Measurements from ENCODE around the gene ADAMTSL5. TPM values are rescaled to one million over a fixed set of nuclear protein-coding genes. Genes with fewer than 3 reads are reported as not detected.
"Not testable (repeated sequence)": the region's sequence is repeated elsewhere in the genome, so short reads cannot be mapped to it uniquely, and the experiment has no call there.

ADAMTSL5 gene, protein sequence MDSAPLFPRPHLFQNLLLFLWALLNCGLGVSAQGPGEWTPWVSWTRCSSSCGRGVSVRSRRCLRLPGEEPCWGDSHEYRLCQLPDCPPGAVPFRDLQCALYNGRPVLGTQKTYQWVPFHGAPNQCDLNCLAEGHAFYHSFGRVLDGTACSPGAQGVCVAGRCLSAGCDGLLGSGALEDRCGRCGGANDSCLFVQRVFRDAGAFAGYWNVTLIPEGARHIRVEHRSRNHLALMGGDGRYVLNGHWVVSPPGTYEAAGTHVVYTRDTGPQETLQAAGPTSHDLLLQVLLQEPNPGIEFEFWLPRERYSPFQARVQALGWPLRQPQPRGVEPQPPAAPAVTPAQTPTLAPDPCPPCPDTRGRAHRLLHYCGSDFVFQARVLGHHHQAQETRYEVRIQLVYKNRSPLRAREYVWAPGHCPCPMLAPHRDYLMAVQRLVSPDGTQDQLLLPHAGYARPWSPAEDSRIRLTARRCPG
- total RNA-seq (2014; rRNA removed; shearing (Covaris generic)), result 0.57 TPM in 1 of 2 replicates, not detected in the other

DNA sequence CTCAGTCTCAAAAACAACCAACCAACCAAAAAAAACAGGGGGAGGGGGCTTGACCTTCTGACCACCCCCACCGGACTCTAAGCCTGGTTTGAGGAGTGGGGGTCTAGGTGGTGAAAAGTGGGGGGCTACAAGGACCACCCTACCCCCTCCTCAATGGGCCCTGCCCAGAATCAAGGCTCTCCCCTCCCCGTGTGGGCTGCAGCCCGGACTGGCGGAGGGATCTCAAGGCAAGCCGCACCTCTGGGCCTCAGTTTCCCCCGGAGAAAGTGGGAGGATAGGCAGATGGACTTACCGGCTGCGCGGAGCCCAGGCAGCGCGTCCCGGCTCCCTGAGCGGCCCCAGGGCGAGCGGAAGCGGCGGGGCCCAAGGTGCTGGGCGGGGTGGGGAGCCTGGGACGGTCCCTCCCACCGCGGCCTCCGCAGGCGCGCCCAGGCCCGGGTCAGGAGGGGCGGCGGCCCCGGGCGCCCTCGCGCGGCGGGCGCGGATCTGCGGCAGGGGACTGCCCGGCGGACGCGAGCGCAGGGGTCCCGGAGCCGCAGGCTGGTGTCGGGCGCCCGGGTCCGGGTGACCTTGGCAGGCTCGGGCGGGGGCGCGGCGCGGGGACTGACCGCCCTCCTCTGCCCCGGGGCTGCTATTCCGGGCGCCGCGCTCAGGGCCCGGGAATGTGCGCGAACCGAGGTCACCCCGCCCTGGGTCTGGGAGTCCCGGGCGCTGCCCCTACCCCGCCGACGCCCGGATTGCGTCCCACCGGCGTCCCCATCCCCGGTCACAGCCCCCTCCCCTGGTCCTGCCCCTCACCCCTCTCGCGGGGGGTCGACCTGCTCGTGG is at the start of gene ADAMTSL5:
Gene ADAMTSL5 (minus strand): TSS at position 349 of the 828 bp plus-strand sequence. CDS start 2,076 bp downstream, outside the sequence.
- DNase-seq (ENCODE audit: low read depth), result peak; percentile 84

DNA sequence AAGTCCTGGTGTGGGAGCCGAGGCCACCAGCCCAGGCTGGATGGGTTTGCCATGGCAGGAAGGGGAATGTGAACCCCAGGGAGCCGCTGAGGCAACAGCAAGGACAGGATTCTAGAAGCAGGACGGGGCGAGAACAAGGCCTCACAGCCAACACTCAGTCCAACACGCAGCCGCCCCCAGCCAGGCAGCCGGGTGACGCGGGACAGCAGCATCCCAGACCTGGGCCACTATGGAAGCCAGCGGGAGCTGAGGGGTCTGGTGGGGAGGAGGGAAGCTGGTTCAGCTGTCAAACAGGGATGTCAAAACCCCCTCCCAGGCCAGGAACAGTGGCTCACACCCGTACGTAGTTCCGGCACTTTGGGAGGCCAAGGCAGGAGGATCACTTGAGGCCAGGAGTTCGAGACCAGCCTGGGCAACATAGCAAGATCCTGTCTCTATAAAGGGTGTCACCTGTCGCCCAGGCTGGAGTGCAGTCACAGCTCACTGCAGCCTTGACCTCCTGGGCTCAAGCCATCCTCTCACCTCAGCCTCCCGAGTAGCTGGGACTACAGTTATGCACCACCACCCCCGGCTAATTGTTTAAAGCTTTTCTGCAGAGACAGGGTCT is 48.5 kb upstream of the ADAMTSL5 start:
- no peak for DNase-seq (ENCODE audit: low read depth)

DNA sequence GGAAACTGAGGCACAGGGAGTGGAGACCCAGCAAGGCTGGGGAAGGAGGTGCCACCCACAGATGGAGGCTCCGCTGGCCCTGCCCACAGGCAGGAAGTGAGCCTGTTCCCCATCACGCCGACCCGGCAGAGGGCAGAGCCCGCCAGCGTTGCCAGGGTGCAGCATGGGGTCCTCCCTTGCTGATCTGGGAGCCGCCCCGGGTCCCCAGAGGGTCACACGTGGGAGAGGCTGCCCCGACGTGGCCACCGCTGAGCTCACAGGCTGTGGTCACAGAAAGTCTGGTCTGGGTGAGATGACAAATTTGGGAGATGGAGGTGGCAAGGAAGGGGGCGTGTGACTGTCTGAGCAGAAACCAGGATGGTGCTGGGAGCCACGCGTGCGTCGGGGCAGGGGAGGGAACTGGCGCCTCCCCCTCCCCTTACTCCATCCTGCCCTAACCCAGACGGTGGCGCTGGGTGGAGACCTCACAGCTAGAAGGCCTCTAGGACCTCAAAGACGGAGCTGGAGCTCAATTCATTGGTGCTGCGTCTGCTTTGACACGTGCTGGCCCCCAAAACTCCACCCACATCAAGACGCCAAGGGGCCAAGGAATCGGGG is 47.6 kb upstream of the ADAMTSL5 start:
- no peak for DNase-seq (ENCODE audit: low read depth)

DNA sequence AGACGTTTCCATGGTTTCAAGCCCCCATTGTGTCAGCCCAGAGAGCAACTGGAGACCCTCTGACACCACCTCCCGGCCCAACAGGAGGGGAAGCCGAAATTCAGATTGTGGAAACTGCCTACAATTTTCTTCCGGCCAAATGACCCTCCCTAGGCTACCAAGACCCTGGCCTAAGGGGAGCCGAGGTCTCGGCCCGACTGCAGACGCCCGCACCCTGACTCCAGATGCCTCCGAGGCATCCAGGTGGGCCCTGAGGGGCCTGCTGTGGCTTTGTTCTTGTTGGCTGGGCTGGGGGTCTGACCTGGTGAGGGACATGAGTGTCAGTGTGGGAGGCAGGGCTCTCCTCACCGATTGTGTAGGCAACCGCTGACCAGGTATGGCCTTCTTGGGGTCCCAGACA is 45.7 kb upstream of the ADAMTSL5 start:
- DNase-seq (ENCODE audit: low read depth), result no peak

DNA sequence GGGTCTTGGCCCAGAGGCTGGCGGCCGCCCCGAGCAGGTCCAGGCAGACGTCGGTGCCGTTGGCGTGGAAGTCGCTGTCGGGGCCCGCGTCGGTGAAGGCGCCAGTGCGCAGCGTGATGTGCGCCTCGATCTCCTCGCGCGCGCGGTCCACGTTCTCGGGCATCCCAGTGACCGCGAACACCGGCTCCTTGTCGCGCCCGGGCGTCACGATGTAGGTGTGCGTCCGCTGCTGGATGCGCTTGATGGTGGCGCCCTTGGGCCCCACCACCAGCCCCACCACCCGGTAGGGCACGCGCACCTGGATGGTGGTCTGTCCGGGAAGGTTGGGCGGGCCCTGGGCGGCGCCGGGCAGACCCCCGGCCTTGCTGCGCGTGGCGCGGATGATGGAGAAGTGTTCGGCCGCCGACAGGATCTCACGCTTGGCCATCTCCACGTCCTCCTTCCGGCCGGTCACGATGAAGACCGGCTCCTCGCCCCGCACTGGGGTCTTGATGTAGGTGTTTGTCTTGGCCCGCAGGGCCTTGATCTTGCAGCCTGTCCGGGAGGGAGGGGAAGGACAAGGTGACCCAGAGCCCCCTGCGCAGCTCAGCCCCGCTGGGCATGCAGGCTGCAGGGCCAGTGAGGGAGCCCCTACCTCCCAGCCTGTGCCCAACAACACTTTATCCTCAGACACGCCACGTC is 43.7 kb upstream of the ADAMTSL5 start:
- DNase-seq (ENCODE audit: low read depth), result no peak

DNA sequence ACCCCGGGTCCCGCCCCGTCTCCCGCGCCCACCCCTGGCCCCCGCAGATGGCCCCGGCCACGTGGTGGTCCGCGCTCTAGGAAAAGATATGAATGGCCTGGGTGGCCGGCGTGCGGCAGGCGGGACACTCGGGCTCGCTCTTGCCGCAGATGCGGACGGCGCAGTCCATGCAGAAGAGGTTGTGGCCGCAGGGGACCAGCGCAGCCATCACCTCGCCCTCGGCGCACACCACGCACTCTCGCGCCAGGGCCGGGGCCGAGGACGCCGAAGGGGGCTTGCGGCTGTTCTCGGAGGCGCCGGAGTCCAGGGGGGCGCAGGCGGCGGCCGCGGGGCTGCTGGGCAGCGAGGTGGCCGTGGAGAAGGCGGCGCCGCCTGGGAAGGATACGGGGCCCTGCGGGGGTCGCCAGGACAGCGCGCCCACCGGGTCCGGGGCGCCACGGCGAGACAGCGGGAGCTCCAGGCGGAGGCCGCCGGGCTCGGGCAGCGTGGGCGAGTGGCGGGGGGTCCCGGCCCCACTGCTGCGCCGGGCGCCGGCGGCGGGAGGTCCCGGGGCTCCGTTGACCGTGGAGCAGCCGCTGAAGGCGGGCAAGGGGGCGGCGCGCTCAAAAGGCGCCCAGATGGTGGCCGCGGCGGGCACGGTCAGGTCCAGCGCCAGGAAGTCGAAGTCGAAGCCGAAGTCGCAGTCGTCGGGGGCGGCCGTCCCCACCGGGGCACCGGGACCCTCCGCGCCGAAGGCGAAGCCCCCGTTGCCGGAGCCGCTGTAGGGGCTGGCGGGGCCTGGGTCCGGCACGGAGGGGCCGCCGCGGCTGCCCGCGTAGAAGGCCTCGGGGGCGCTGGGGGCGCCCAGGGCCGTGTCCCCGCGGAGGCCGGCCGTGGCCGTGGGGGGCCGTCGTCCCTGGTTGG is 42.9 kb upstream of the ADAMTSL5 start:
- DNase-seq (ENCODE audit: low read depth), result no peak

DNA sequence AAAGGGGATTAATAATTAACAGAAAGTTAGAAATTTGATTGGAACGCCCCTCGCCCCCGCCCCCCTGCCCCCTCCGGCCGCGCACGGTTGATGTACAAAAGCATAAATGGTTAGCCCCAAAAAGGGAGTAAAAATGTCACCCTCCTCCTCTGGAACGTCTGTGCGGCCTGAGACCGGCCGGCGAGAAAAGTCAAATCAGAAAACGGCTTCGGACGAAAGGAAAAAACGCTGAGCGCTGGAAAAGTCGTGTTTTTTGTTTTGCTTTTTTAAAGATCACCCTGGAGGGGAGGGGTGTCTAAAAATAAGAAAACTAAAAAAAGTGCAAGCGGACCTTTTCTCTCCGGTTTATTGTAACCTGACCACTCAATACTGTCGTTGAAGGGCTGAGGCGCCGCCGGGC is 42.1 kb upstream of the ADAMTSL5 start:
- DNase-seq (ENCODE audit: low read depth), result no peak

DNA sequence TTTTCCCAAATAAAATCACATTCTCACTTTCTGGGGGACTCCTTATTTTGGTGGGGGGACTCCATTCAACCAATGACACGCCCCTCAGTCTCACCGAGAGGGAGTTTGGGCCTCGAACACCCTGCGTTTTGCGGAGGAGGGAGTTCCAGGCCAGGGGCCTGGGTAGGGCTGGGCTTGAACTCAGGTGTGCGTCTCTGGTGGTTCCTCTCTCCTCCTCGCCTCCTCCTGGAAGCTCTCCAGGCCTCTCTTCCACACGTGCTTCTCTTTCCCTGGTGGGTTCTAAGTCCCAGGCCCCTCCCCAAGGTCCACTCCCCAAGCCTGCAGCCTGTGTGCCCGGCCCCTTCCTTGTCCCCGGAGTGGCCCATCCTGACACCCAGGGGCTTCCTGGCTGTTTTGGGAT is 40.6 kb upstream of the ADAMTSL5 start:
- no peak for DNase-seq (ENCODE audit: low read depth)

DNA sequence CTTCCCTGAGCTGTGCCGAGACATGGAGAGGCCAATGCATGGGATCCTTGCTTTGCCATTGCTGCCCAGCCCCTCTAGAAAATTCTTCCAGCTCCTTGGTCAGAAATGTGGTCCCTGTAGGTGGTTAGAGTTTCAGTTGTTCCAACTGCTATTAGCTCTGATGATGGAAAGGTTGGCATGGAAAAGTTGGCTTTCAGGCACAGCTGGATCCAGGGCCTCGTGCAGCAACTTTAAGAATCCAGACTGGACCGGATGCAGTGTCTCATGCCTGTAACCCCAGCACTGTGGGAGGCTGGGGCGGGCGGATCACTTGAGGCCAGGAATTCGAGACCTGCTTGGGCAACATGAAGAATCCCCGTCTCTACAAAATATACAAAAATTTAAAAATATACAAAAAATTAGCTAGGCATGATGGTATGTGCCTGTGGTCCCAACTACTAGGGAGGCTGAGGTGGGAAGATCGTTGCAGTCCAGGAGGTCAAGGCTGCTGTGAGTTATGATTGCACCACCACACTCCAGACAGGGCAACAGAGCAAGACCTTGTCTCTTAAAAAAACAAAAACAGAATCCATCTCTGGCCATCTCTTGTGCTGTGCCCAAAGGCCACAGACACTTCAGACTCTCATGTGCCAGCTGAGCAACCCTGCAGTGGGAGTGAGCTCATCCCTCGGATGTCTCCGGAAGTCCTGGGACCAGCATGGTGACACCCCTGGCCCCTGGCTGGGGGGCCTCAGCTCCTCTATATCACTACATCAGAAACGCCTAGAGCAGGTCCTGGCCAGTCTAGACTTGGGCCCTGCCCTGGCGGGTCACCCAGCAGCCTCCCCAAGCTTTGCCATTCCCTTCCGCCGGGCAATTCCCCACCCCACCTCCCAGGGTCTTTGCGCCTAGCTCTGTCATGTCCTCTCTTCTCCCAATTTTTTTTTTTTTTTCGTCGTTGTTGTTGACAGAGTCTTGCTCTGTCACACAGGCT is 38.5 kb upstream of the ADAMTSL5 start:
- DNase-seq (ENCODE audit: low read depth), result no peak

DNA sequence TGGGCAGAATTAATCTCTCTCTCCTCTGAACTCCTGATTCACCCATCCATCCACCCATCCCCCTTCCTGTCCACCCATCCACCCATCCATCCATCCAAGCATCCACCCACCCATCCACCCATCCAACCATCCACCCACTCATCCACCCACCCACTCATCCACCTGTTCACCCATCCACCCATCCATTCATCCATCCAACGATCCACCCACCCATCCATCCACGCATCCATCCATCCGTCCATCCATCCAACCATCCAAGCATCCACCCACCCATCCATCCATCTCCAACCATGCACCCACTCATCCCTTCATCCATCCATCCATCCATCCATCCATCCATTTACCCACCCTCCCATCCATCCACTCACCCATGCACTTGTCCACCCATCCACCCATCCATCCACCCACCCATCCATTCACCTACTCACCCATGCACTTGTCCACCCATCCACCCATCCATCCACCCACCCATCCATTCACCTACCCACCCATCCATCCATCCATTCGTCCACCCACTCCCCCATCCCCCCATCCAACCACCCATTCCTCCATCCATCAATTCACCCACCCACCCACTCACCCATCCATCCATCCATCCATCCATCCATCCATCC is 36.6 kb upstream of the ADAMTSL5 start:
- DNase-seq (ENCODE audit: low read depth), result no peak

DNA sequence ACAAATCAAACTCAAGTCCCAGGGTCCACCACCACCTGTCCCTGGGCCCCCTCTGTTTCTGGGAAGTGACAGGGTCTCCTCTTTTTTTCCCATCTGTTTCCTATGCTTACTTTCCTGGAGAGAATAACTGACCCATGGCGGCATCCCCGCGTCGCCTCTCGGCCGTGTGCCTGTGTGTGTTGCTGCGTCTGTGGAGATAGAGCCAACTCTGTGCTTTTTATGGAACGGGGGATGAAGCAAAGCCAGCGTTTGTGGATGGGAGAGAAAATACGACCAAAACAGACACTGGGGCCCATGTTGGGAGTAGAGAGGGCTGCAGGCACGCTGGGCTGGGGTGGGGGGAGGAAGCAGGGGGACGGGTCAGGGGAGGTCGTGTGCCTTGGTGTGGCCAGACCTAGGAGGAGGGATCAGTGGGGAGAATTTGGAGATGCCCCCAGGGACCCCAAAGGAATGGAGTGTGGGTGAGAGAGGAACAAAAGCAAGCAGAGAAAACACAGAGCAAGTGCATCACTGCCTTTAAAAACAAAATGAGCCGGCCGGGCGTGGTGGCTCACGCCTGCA is 27.6 kb upstream of the ADAMTSL5 start:
- no peak for DNase-seq (ENCODE audit: low read depth)

DNA sequence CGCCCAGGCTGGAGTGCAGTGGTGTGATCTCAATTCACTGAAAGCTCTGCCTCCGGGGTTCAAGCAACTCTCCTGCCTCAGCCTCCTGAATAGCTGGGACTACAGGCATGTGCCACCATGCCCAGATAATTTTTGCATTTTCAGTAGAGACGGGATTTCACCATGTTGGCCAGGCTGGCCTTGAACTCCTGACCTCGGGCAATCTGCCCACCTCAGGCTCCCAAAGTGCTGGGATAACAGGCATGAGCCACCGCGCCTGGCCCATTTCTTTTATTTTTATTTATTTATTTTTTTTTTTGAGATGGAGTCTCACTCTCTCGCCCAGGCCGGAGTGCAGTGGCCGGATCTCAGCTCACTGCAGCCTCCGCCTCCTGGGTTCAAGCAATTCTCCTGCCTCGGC is 26.9 kb upstream of the ADAMTSL5 start:
- DNase-seq (ENCODE audit: low read depth), result not testable (repeated sequence)

DNA sequence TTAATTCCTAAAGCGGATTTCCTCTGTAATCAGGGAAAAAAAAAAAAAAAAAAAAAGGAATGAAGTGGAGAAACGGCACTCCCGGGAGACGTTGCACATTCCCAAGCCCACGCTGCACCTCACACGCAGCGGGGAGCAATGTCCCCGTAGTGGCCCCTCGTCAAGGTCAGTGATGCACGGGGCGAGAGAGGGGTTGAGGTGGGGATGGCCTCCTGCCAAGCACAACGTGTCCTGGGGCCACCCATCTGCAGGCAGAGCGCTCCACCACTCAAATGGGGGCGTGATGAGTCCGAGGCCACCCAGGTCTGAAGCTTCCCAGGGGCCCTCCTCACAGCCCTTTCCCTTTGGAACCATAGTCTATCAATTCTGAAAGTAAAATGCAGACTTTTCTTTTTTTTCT is 26.2 kb upstream of the ADAMTSL5 start:
- DNase-seq (ENCODE audit: low read depth), result no peak

DNA sequence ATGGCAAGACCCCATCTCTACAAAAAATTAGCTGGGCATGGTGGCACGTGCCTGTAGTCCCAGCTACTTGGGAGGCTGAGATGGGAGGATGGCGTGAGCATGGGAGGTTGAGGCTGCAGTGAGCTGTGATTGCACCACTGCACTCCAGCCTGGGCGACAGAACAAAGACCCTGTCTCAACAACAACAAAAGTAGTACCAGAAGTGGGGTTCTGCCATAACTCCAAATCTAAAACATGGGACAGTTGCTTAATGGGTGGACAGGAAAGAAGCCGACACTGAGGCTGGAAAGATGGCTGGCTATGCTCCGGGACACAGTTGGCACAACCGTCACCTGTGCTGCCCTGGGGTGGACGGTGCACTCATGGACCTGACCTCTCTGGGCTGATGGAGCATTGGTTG is 22.9 kb upstream of the ADAMTSL5 start:
- not testable (repeated sequence) for DNase-seq (ENCODE audit: low read depth)

DNA sequence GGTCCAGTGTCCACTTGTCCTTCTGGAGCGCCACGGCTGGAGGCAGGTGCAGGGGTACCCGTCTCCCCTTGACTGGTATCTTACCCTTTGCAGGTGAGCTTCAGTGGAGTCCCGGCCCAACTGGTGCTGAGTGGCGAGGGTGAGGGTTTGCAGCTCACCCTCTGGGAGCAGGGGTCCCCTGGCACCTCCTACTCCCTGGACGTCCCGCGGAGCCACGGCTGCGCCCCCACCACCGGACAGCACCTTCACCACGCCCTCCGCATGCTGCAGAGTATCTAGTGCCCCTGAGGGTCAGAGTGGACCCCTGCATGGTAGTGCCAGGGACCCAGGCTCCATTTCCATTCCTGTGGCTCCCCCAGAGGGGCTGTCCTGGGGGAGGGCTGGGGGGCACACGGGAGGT is 22.2 kb upstream of the ADAMTSL5 start:
- DNase-seq (ENCODE audit: low read depth), result no peak

DNA sequence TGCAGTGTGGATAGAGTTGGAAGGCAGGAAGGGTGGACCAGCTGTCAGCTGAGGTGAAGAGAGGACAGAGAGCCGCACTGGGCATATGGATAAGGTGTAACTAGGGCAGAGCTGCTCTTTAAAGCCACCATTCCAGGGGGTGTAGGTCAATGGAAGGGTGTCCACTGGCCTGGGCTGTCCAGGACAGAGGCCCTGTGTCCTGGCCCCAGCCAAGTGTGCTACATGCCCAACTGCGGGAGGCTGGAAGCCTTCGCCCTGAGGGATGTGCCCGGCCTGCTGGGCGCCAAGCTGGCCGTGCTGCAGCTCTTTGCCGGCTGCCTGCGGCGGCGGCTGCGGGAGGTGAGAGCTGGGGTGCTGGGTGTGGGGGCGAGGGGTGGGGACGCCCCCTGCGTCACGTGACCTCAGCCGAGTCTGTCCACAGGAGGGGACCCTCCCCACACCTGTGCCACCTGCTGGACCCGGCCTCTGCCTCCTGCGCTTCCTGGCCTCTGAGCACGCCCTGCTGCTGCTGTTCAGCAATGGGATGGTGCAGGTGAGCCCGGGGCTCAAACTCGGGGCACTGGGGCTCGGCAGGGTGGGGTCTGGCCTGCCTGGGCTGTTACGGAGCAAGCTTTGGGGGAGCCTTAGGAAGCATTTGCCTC is 20.8 kb upstream of the ADAMTSL5 start:
- DNase-seq (ENCODE audit: low read depth), result no peak

DNA sequence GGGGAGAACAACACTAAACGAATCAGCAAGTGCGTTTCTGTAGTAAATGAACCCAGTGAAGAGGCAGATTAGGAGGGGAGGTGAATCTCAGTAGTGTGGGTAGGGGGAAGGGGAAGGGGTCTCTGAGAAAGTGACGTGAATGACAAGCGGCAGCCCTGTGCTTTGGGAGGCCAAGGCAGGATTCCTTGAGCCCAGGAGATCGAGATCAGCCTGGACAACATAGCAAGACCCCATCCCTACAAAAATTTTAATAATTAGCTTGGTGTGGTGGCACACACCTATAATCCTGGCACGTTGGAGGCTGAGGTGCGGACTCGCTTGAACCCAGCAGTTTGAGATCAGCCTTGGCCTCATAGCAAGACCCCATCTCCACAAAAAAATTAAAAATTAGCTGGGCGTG is 19.2 kb upstream of the ADAMTSL5 start:
- no peak for DNase-seq (ENCODE audit: low read depth)

DNA sequence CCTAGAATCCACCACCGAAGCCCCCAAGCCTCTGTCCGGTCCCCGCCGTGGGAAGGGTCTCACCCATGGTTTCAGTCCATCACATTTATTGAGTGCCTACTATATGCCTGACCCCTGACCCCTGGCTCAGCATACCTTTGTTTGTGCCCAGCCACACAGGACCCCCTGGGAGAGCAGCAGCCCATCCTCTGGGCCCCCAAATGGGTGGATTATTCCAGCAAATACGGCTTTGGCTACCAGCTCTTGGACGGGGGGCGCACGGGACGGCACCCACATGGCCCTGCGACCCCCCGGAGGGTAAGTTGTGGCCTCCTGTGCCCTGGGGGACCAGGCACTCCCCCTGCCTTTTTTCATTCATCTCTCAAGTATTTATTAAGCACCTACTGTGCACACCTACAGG is 18.8 kb upstream of the ADAMTSL5 start:
- DNase-seq (ENCODE audit: low read depth), result no peak

Data from Daoy (cell line).